Mucosa of descending colon (tissue), 3 donors: Measurements from ENCODE around the gene UNCX. TPM values are rescaled to one million over a fixed set of nuclear protein-coding genes. Genes with fewer than 3 reads are reported as not detected.
A peak's percentile ranks its signal among the peaks of the same experiment; 100 is the strongest.

Source experiments
- ATAC-seq: fragments of 200-7000 bp; cut with Tn5 transposase; one replicate; pipeline ENCODE4 v1.9.1; 2020; ENCODE audit warnings: mild to moderate bottlenecking, moderate library complexity
- DNase-seq, 3 donors: peaks; one replicate each; pipeline ENCODE4 v3.0.0-alpha.2; 2020
- H3K36me3 ChIP-seq: fragments of 200-600 bp; one replicate; pipeline ENCODE4 v1.8.0; 2021; ENCODE audit warnings: low read depth, mild to moderate bottlenecking
- H3K4me1 ChIP-seq: fragments of 200-600 bp; one replicate; pipeline ENCODE4 v1.8.0; 2021; ENCODE audit warnings: low read depth, mild to moderate bottlenecking
- H3K4me3 ChIP-seq: fragments of 200-600 bp; one replicate; pipeline ENCODE4 v1.8.0; 2021; ENCODE audit warnings: mild to moderate bottlenecking
- H3K9me3 ChIP-seq: fragments of 200-600 bp; one replicate; pipeline ENCODE4 v1.8.0; 2021; ENCODE audit warnings: mild to moderate bottlenecking
- CTCF ChIP-seq: fragments of 200-600 bp; IDR thresholded peaks from one replicate; pipeline ENCODE4 v1.8.0; 2022; ENCODE audit warnings: antibody characterized with exemption, mild to moderate bottlenecking
- intact Hi-C, 2 donors: fragments of 100-400 bp; cut with DNase I in 1 of 2; cut with micrococcal nuclease in 1 of 2; formaldehyde crosslinking; loops; one replicate each; pipeline versions ENCODE4 v1.11.0 to v1.11.1; 2022; cut with DNase I, micrococcal nuclease
- total RNA-seq, 3 donors: library from RNA; stranded (reverse); fragmentation: NEBNext Ultra II Directional in 2 of 3; extraction: Animal tissue kit (Norgen Biotek cat#: 25700) in 2 of 3; gene quantifications; one replicate each; pipeline versions ENCODE4 v1.2.1 to v1.2.4, GENCODE V29; 2021 to 2023
- donor health status: DM: no; HTN: no; CAD: no; lungs with moderate emphysema.
- donor health status: DM: no; HTN: no; CAD: no.
- donor health status: DM: no; HTN: yes; CAD: no.

The UNCX gene
- total RNA-seq, 3 donors from 2014 or later, result not detected

GRCh38 chr7:1240517-1241257, 8.0 kb downstream of the UNCX start:
- no peaks in the 10 kb centered on the region for H3K9me3 ChIP-seq
- H3K4me3 ChIP-seq, result no peak overlapping the region
- H3K4me1 ChIP-seq, result no peaks in the 10 kb centered on the region
- no peaks in the 10 kb centered on the region for H3K36me3 ChIP-seq
- intact Hi-C loops, result no loop called here
- DNase-seq, result peak in 2 of 3 donors; percentile 8 to 19
- no peak for TF ChIP-seq CTCF
- no peak for ATAC-seq

- no peaks in the 10 kb centered on the region for H3K9me3 ChIP-seq
- H3K4me1 ChIP-seq, result no peaks in the 10 kb centered on the region
- no peaks in the 10 kb centered on the region for H3K36me3 ChIP-seq
- intact Hi-C loops, result no loop called here
- ATAC-seq, result no peak
- DNase-seq, result peak in 1 of 3 donors; percentile 11
- H3K4me3 ChIP-seq, result no peak overlapping the region
- no peak for TF ChIP-seq CTCF
Measured at GRCh38 chr7:1241258-1241602, 8.6 kb downstream of the UNCX start.

- no peak for TF ChIP-seq CTCF
- no peak overlapping the region for H3K4me3 ChIP-seq
- no peaks in the 10 kb centered on the region for H3K9me3 ChIP-seq
- intact Hi-C loops, result no loop called here
- ATAC-seq (no peak), DNase-seq (peak in 2 of 3 donors; percentile 13 to 27)
- H3K36me3 ChIP-seq, result no peaks in the 10 kb centered on the region
- H3K4me1 ChIP-seq, result no peaks in the 10 kb centered on the region
Measured at GRCh38 chr7:1241603-1242255, 9.1 kb downstream of the UNCX start.

GRCh38 chr7:1242256-1242605, 9.6 kb downstream of the UNCX start:
- TF ChIP-seq CTCF, result no peak
- Histone ChIP-seq H3K36me3 (no peaks in the 10 kb centered on the region), H3K9me3 (no peaks in the 10 kb centered on the region), H3K4me1 (no peaks in the 10 kb centered on the region), H3K4me3 (no peak overlapping the region)
- no peak for ATAC-seq
- intact Hi-C loops, result no loop called here
- DNase-seq, result peak in 2 of 3 donors; percentile 6 to 15

- intact Hi-C loops, result no loop called here
- H3K4me1 ChIP-seq, result no peaks in the 10 kb centered on the region
- H3K9me3 ChIP-seq, result no peaks in the 10 kb centered on the region
- TF ChIP-seq CTCF, result no peak
- H3K4me3 ChIP-seq, result no peak overlapping the region
- H3K36me3 ChIP-seq, result no peaks in the 10 kb centered on the region
- DNase-seq (peak in 2 of 3 donors; percentile 14 to 42), ATAC-seq (no peak)
Measured at GRCh38 chr7:1242606-1243289, 10.1 kb downstream of the UNCX start.
